K562 (cell line): Measurements from ENCODE around the gene CAPN8. TPM values are rescaled to one million over a fixed set of nuclear protein-coding genes. Genes with fewer than 3 reads are reported as not detected.
A peak's percentile ranks its signal among the peaks of the same experiment; 100 is the strongest.

Experiments
- CBX1 ChIP-seq: sonication (generic); IDR thresholded peaks from 2 replicates; pipeline ENCODE4 v1.6.1; 2016; ENCODE audit warnings: antibody characterized with exemption, low read depth, mild to moderate bottlenecking
- CSDE1 ChIP-seq, 2 experiments: fragments of 450-650 bp; IDR thresholded peaks; 2 replicates each; pipeline ENCODE4 v1.6.1; 2016; ENCODE audit warnings: mild to moderate bottlenecking in 1 of 2
- DACH1 ChIP-seq: fragments of 450-650 bp; IDR thresholded peaks from 2 replicates; pipeline ENCODE4 v1.6.1; 2018; ENCODE audit not compliant: partially characterized antibody
- DEAF1 ChIP-seq: fragments of 450-650 bp; formaldehyde crosslinking; IDR thresholded peaks from 2 replicates; pipeline ENCODE4 v1.4.0; 2020; ENCODE audit warnings: mild to moderate bottlenecking, moderate library complexity
- HDGF ChIP-seq: fragments of 450-650 bp; IDR thresholded peaks from 2 replicates; pipeline ENCODE4 v1.6.1; 2016
- MTA1 ChIP-seq: fragments of 450-650 bp; IDR thresholded peaks from 2 replicates; pipeline ENCODE4 v1.6.1; 2017; ENCODE audit warnings: borderline replicate concordance
- NCOA4 ChIP-seq: fragments of 450-650 bp; IDR thresholded peaks from 2 replicates; pipeline ENCODE4 v1.6.1; 2018; ENCODE audit warnings: mild to moderate bottlenecking; ENCODE audit not compliant: partially characterized antibody
- OTX1 ChIP-seq: fragments of 450-650 bp; formaldehyde crosslinking; IDR thresholded peaks from 2 replicates; pipeline ENCODE4 v1.4.0; 2022; ENCODE audit warnings: mild to moderate bottlenecking
- PHF20 ChIP-seq: fragments of 450-650 bp; IDR thresholded peaks from 2 replicates; pipeline ENCODE4 v1.6.1; 2018; ENCODE audit not compliant: partially characterized antibody
- RAD21 ChIP-seq, 2 experiments: fragments of 250-450 bp in 1 of 2; fragments of 450-650 bp in 1 of 2; sonication (Bioruptor Pico) in 1 of 2; formaldehyde crosslinking in 1 of 2; IDR thresholded peaks in 1 of 2; conservative IDR thresholded peaks in 1 of 2; 2 replicates each; pipeline versions ENCODE4 v1.4.0 to v1.8.0; 2020 to 2022; ENCODE audit warnings: mild to moderate bottlenecking in 2 of 2, moderate library complexity in 1 of 2
- REST ChIP-seq, 2 experiments: fragments of 450-650 bp; formaldehyde crosslinking in 1 of 2; IDR thresholded peaks; 2 replicates each; pipeline versions ENCODE4 v1.4.0 to v1.6.1; 2014 to 2020; ENCODE audit warnings: mild to moderate bottlenecking in 2 of 2, borderline replicate concordance in 1 of 2, low read depth in 1 of 2
- SAP30 ChIP-seq: fragments of 200-600 bp; sonication (generic); IDR thresholded peaks from 2 replicates; pipeline ENCODE4 v1.6.1; 2012; ENCODE audit warnings: borderline replicate concordance, low read depth, mild to moderate bottlenecking, moderate library complexity, low read length, control low read depth, inconsistent platforms; ENCODE audit not compliant: insufficient read depth, poor library complexity, severe bottlenecking
- SNAPC5 ChIP-seq: fragments of 250-450 bp; sonication (Bioruptor Pico); IDR thresholded peaks from 2 replicates; pipeline ENCODE4 v1.8.0; 2021; ENCODE audit warnings: moderate library complexity, mild to moderate bottlenecking, inconsistent platforms
- ZNF253 ChIP-seq: fragments of 250-450 bp; sonication (Bioruptor Pico); conservative IDR thresholded peaks from 2 replicates; pipeline ENCODE4 v1.6.1; 2021; ENCODE audit warnings: mild to moderate bottlenecking
- ZNF583 ChIP-seq: fragments of 250-450 bp; sonication (Bioruptor Pico); IDR thresholded peaks from 2 replicates; pipeline ENCODE4 v1.4.0; 2020
- polyA plus RNA-seq, 8 experiments: library from polyadenylated mRNA; depleted of rRNA in 4 of 8; stranded (reverse) in 5 of 8; unstranded in 3 of 8; fragments of >200 nt; fragmentation: Nextera tagmentation in 2 of 8; fragmentation: Illumina TruSeq in 1 of 8; extraction: Ambion mirVana in 2 of 8; extraction: Trizol in 1 of 8; gene quantifications; 2 replicates each; pipeline versions ENCODE4 v1.2.1 to v1.2.3, GENCODE V29; 2011 to 2014; ENCODE audit warnings: inconsistent platforms in 1 of 8, missing spikeins in 1 of 8
- total RNA-seq, 7 experiments: library from RNA; depleted of rRNA in 6 of 7; stranded (reverse); fragments of >200 nt in 6 of 7; fragmentation: Illumina TruSeq in 2 of 7; extraction: Trizol in 2 of 7; gene quantifications; 2 replicates each; pipeline versions ENCODE4 v1.2.1 to v1.2.3, GENCODE V29; 2011 to 2021; ENCODE audit warnings: low replicate concordance in 1 of 7

The CAPN8 gene
- total and polyA plus RNA-seq, 9 of the 15 experiments (the other 6 are each of a cell fraction or from before 2014, with no cell fraction given): 0.06 TPM; not detected in 8

GRCh38 chr1:223707256-223708000 lies 41.9 kb upstream of the CAPN8 start (continued):
- peak; percentile 90 for TF ChIP-seq REST (IDR thresholded peaks at IDR 0.05; ENCODE audit: borderline replicate concordance)
- TF ChIP-seq REST (CRISPR knock-in tag; IDR thresholded peaks at IDR 0.05; ENCODE audit: low read depth): no peak
- TF ChIP-seq DEAF1 (CRISPR knock-in tag): no peak
- no peak for TF ChIP-seq ZNF583 (CRISPR knock-in tag)
- peak; percentile 36 for TF ChIP-seq PHF20
- TF ChIP-seq HDGF: 0 out of 2 replicates have a peak, but pooled peaks have one; percentile 35
- TF ChIP-seq OTX1 (CRISPR knock-in tag): 0 out of 2 replicates have a peak, but pooled peaks have one; percentile 5
- no peak for TF ChIP-seq SAP30
- no peak for TF ChIP-seq SNAPC5 (CRISPR knock-in tag)
- TF ChIP-seq CBX1: no peak
- TF ChIP-seq NCOA4: no peak
- TF ChIP-seq MTA1: peak; percentile 93
- TF ChIP-seq RAD21 (CRISPR knock-in tag; conservative IDR thresholded peaks at IDR 0.05 in 1 of 2, IDR thresholded peaks at IDR 0.05 in 1 of 2): no peak
- no peak for TF ChIP-seq ZNF253 (CRISPR knock-in tag)
- TF ChIP-seq CSDE1 (IDR thresholded peaks at IDR 0.05): peak in 1 of 2 experiments; percentile 56; a peak in 1 of 4 replicates
- peak; percentile 96 for TF ChIP-seq DACH1
